Smooth muscle cell (in vitro differentiated cells): ENCODE measurements around the gene MOV10. TPM values are rescaled to one million over a fixed set of nuclear protein-coding genes. Genes with fewer than 3 reads are reported as not detected.

Experiments used
- DNase-seq: peaks from one replicate; lab custom pipeline; 2025; ENCODE audit not compliant: unreplicated experiment; lab: John Stamatoyannopoulos, UW
- H2AFZ ChIP-seq: fragments of 200-600 bp; sonication (generic); 2 replicates; pipeline ENCODE4 v1.6.0; 2016; ENCODE audit warnings: antibody characterized with exemption, low read depth, mild to moderate bottlenecking
- H3F3A ChIP-seq: fragments of 200-600 bp; sonication (generic); 2 replicates; pipeline ENCODE4 v1.6.0; 2017; ENCODE audit warnings: antibody characterized with exemption, low read depth
- H3K27ac ChIP-seq: fragments of 200-600 bp; sonication (generic); 2 replicates; pipeline ENCODE4 v1.5.1; 2016; ENCODE audit warnings: low read depth, mild to moderate bottlenecking
- H3K27me3 ChIP-seq: fragments of 200-600 bp; sonication (generic); 2 replicates; pipeline ENCODE4 v1.6.1; 2016; ENCODE audit warnings: low read depth, mild to moderate bottlenecking
- H3K36me3 ChIP-seq: fragments of 200-600 bp; sonication (generic); 2 replicates; pipeline ENCODE4 v1.5.1; 2016; ENCODE audit warnings: low read depth
- H3K4me1 ChIP-seq: fragments of 200-600 bp; sonication (generic); 2 replicates; pipeline ENCODE4 v1.5.1; 2016; ENCODE audit warnings: low read depth
- H3K4me2 ChIP-seq: fragments of 200-600 bp; sonication (generic); 2 replicates; pipeline ENCODE4 v1.6.0; 2016; ENCODE audit warnings: mild to moderate bottlenecking
- H3K4me3 ChIP-seq: fragments of 200-600 bp; sonication (generic); 2 replicates; pipeline ENCODE4 v1.5.1; 2016; ENCODE audit warnings: mild to moderate bottlenecking
- H3K79me2 ChIP-seq: fragments of 200-600 bp; sonication (generic); 2 replicates; pipeline ENCODE4 v1.6.0; 2016; ENCODE audit warnings: low read depth, mild to moderate bottlenecking
- H3K9ac ChIP-seq: fragments of 200-600 bp; sonication (generic); 2 replicates; pipeline ENCODE4 v1.6.0; 2016; ENCODE audit warnings: low read depth
- H3K9me3 ChIP-seq: fragments of 200-600 bp; sonication (generic); replicated peaks from 2 replicates; pipeline ENCODE4 v1.5.1; 2016; ENCODE audit warnings: low read depth
- H4K20me1 ChIP-seq: fragments of 200-600 bp; sonication (generic); 2 replicates; pipeline ENCODE4 v1.6.0; 2016; ENCODE audit warnings: low read depth
- CTCF ChIP-seq: fragments of 200-600 bp; sonication (generic); IDR thresholded peaks from 2 replicates; pipeline ENCODE4 v1.5.1; 2017; ENCODE audit warnings: borderline replicate concordance, mild to moderate bottlenecking, antibody characterized with exemption; ENCODE audit not compliant: insufficient read depth, poor library complexity, severe bottlenecking
- WGBS: methylation state at CpG from one replicate; pipeline ENCODE4 v1.1.7; 2016; ENCODE audit warnings: low lambda C conversion rate; 5-methylcytosine and 5-hydroxymethylcytosine counted together
- polyA plus RNA-seq: library from polyadenylated mRNA; unstranded; fragments of >200 nt; fragmentation: Nextera tagmentation; extraction: Ambion mirVana; gene quantifications from 2 replicates; pipeline ENCODE4 v1.2.1, GENCODE V29; 2016
- total RNA-seq: library from RNA; depleted of rRNA; stranded (reverse); fragments of >200 nt; gene quantifications from 2 replicates; pipeline ENCODE4 v1.2.3, GENCODE V29; 2014

MOV10 gene
- total and polyA plus RNA-seq, 2 experiments from 2014 or later: 36.9 to 56.8 TPM

DNA sequence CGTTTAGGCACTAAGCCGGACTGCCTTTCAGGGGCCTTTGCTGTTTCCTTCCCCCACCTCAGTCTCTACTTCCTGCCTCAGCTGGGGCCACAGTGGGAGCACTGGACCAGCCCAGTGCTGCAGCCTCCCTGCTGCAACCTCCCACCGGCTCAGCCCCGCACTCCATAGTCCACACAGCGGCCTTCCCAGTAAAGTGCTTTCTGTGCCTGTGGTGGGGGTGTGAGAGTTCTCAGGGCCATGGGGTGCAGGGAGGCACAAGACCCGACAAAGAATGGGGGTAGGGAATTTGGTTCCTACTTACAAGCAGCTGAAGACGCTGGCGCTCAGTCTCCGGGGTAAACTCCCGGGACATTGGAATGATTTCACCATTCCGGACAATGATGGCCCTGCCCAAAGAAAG lies 37.2 kb downstream of the MOV10 start:
- H3K27me3 ChIP-seq: no peaks in the 10 kb centered on the region
- DNase-seq: no peak
- TF ChIP-seq CTCF: no peak
- peaks cover 2% of the 10 kb centered on the region for H3K79me2 ChIP-seq
- no peak overlapping the region for H3K4me2 ChIP-seq
- no peaks in the 10 kb centered on the region for H4K20me1 ChIP-seq
- no peaks in the 10 kb centered on the region for H3K9me3 ChIP-seq
- H2AFZ ChIP-seq: no peak overlapping the region
- WGBS: 79% methylated on average over 11 of the region's 11 CpGs
- peaks cover 16% of the 10 kb centered on the region for H3K4me1 ChIP-seq
- H3K4me3 ChIP-seq: no peak overlapping the region
- H3K36me3 ChIP-seq: no peaks in the 10 kb centered on the region
- H3F3A ChIP-seq: no peaks in the 10 kb centered on the region
- H3K9ac ChIP-seq: no peak overlapping the region
- no peak overlapping the region for H3K27ac ChIP-seq

GRCh38 chr1:112712191-112712590 lies 37.7 kb downstream of the MOV10 start:
- no peaks in the 10 kb centered on the region for H3F3A ChIP-seq
- no peaks in the 10 kb centered on the region for H3K36me3 ChIP-seq
- H4K20me1 ChIP-seq: no peaks in the 10 kb centered on the region
- H3K27ac ChIP-seq: no peak overlapping the region
- 92% methylated on average over 7 of the region's 7 CpGs for WGBS
- no peak overlapping the region for H3K4me3 ChIP-seq
- no peak for DNase-seq
- H3K27me3 ChIP-seq: no peaks in the 10 kb centered on the region
- TF ChIP-seq CTCF: no peak
- no peaks in the 10 kb centered on the region for H3K9me3 ChIP-seq
- peaks cover 16% of the 10 kb centered on the region for H3K4me1 ChIP-seq
- H3K9ac ChIP-seq: no peak overlapping the region
- no peak overlapping the region for H2AFZ ChIP-seq
- no peaks in the 10 kb centered on the region for H3K79me2 ChIP-seq
- H3K4me2 ChIP-seq: no peak overlapping the region

GRCh38 chr1:112712701-112713128 lies 38.3 kb downstream of the MOV10 start:
- Histone ChIP-seq H3F3A (no peaks in the 10 kb centered on the region), H3K27me3 (no peaks in the 10 kb centered on the region), H4K20me1 (no peaks in the 10 kb centered on the region), H3K9ac (no peak overlapping the region), H3K79me2 (no peaks in the 10 kb centered on the region), H2AFZ (no peak overlapping the region), H3K36me3 (no peaks in the 10 kb centered on the region), H3K4me1 (peaks cover 12% of the 10 kb centered on the region), H3K4me2 (no peak overlapping the region), H3K27ac (no peak overlapping the region), H3K9me3 (no peaks in the 10 kb centered on the region), H3K4me3 (no peak overlapping the region)
- TF ChIP-seq CTCF: no peak
- WGBS: 86% methylated on average over 9 of the region's 9 CpGs
- DNase-seq: no peak

GRCh38 chr1:112713466-112714312 lies 39.2 kb downstream of the MOV10 start:
- Histone ChIP-seq H2AFZ (peak overlapping the region; percentile 79), H3K4me1 (peaks cover 11% of the 10 kb centered on the region), H3K27ac (no peak overlapping the region), H3K79me2 (no peaks in the 10 kb centered on the region), H3K9me3 (no peaks in the 10 kb centered on the region), H3K36me3 (no peaks in the 10 kb centered on the region), H3K9ac (no peak overlapping the region), H3K4me2 (peak overlapping the region; percentile 87), H3K27me3 (no peaks in the 10 kb centered on the region), H3F3A (no peaks in the 10 kb centered on the region), H3K4me3 (peak overlapping the region; percentile 61), H4K20me1 (no peaks in the 10 kb centered on the region)
- 47% methylated on average over 14 of the region's 14 CpGs for WGBS
- TF ChIP-seq CTCF: no peak
- no peak for DNase-seq
